ENCODE data around the gene RPL32. TPM values are rescaled to one million over a fixed set of nuclear protein-coding genes. Genes with fewer than 3 reads are reported as not detected.

RPL32 gene
- total RNA-seq, 1 experiment from 2014 or later: 1,240 TPM

Other genes starting within 250 kb of the RPL32 start
- gene RAF1, start 177.4 kb downstream of the RPL32 start, total RNA-seq (2014; rRNA removed; shearing (Covaris generic)): 115 and 133 TPM in 2 replicates
- gene TMEM40, start 82.3 kb downstream of the RPL32 start, total RNA-seq (2014; rRNA removed; shearing (Covaris generic)): 2.9 TPM in 1 of 2 replicates, not detected in the other
- gene CAND2, start 44.9 kb downstream of the RPL32 start, total RNA-seq (2014; rRNA removed; shearing (Covaris generic)): 2.0 and 2.8 TPM in 2 replicates
- 22.5 and 25.8 TPM in 2 replicates for gene IQSEC1, start 231.9 kb upstream of the RPL32 start, total RNA-seq (2014; rRNA removed; shearing (Covaris generic))

All from A172 (cell line).